AG09319 (cell line): ENCODE results near the gene UTP14C.

Experiments used
- DNase-seq: peaks from one replicate; pipeline ENCODE4 v3.0.0-alpha.2; 2010; ENCODE audit warnings: low read depth; ENCODE audit errors: extremely low read depth
- TF ChIP-seq, protein P1 (sequence below): IDR thresholded peaks from 2 replicates; pipeline ENCODE4 v1.5.1; 2011; ENCODE audit warnings: low read depth, mild to moderate bottlenecking, inconsistent platforms, low read length, moderate library complexity

The UTP14C gene

DNA sequence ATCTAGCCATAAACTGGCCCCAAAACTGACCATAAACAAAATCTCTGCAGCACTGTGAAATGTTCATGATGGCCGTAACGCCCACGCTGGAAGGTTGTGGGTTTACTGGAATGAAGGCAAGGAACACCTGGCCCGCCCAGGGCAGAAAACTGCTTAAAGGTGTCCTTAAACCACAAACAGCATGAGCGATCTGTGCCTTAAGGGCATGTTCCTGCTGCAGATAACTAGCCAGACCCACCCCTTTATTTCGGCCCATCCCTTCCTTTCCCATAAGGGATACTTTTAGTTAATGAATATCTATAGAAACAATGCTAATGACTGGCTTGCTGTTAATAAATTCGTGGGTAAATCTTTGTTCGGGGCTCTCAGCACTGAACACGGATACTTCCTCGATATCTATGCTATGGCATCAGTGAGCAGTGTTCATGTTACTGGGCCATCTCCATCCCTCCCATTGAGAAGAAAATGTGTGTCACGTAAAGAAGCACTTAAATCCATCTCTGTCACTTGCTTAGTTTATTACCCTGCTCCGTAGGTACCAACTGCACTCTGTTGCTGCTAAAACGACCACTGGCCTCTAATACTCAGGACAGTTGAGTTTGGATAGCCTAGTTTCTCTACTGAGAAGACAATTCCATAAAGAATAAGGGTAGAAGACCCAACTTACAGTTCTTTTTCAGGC is 18.5 kb upstream of the UTP14C start:
- no peak for DNase-seq
- TF ChIP-seq, protein P1, sequence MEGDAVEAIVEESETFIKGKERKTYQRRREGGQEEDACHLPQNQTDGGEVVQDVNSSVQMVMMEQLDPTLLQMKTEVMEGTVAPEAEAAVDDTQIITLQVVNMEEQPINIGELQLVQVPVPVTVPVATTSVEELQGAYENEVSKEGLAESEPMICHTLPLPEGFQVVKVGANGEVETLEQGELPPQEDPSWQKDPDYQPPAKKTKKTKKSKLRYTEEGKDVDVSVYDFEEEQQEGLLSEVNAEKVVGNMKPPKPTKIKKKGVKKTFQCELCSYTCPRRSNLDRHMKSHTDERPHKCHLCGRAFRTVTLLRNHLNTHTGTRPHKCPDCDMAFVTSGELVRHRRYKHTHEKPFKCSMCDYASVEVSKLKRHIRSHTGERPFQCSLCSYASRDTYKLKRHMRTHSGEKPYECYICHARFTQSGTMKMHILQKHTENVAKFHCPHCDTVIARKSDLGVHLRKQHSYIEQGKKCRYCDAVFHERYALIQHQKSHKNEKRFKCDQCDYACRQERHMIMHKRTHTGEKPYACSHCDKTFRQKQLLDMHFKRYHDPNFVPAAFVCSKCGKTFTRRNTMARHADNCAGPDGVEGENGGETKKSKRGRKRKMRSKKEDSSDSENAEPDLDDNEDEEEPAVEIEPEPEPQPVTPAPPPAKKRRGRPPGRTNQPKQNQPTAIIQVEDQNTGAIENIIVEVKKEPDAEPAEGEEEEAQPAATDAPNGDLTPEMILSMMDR = no peak

DNA sequence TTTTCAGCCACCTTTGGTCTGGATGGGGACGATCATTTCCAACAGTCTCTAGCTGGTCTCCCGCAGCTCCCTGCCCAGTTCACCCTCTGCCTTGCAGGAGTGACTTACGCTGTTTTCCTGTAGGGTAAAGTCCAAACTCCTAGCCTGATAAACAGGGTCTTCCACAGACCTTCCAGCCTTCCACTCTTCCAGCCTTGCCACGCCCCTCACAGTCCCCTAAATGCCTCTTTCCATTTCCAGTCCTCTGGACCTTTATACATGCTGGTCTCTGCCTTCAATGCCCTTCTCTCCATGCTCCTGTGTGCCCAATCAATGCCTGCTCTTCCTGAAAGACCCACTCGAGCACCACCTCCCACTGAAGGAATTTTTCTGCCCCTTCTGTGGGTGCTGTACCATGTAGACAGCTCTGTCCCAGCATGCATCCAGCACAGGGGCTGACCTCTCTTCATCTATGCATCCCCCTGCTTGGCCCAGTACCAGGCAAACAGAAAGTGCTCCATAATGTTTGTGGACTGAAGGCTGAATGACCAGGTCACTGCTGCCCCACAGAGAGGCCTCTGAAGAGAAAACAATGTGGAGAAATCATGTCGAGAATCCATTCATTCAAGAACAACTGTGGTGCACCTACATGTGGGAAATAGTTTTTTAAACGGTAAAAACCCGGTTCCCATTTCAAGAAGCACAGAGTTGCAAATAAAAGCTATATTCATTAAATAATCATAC is 17.8 kb upstream of the UTP14C start:
- TF ChIP-seq, protein P1 = no peak
- DNase-seq = no peak

DNA sequence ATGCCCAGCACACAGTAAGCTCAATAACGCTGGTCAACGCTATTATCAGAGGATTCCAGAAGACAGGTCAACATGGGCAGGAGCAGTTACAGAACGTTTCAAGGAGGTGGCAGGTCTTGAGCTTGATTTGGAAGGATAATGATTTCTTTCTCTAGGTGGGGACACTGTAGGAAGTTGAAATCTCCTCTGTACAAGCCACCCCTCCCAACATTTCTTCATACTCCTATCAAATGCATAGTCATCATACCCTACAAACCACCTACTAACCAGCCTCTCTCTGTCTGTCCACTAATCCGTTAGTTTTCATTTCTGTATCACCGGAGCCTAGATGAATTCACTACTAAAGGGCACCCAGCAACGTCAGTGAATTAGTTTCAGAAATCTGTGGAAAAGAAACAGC is 14.5 kb upstream of the UTP14C start:
- DNase-seq = no peak
- TF ChIP-seq, protein P1 = no peak

DNA sequence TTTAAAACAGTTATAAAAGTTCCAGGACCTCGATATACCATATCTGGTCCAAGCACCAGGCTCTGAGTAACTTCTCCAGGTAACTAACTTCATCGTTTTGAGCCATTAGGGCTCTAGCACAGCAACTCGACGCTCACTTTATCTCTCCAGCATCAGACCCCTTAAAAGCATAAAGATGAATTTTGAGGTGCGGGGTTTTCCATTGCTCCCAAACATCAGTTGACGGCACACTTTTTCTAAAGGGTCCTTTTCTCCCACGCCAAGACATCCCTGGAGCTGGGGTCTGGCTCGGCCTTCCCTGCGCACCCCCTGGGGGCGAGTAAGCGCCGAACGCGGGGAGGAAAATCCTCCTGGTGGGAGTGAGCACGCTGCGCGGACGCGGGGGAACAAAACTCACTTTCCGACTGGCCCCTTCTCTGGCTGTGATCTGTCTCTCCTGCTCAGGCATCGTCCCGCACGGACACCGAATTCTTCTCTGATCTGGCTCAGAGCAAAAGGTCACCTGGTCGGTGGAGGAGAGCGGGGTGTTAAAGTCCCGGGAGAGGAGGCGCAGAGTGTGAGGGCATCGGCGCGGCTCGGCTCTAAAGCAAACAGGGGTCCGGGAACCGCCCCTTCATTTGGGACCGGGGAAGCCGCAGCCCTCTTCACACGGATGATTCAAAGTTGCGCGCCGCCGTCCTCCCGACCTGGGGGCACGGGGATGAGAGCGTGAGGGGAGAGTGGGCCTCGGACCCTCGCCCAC is 13.4 kb upstream of the UTP14C start, which contains the start of gene ATP7B:
Gene ATP7B (minus strand): TSS at position 561 of the 742 bp plus-strand sequence. CDS start 113 bp downstream, at position 448.
- DNase-seq = no peak
- TF ChIP-seq, protein P1 = peak; percentile 8

DNA sequence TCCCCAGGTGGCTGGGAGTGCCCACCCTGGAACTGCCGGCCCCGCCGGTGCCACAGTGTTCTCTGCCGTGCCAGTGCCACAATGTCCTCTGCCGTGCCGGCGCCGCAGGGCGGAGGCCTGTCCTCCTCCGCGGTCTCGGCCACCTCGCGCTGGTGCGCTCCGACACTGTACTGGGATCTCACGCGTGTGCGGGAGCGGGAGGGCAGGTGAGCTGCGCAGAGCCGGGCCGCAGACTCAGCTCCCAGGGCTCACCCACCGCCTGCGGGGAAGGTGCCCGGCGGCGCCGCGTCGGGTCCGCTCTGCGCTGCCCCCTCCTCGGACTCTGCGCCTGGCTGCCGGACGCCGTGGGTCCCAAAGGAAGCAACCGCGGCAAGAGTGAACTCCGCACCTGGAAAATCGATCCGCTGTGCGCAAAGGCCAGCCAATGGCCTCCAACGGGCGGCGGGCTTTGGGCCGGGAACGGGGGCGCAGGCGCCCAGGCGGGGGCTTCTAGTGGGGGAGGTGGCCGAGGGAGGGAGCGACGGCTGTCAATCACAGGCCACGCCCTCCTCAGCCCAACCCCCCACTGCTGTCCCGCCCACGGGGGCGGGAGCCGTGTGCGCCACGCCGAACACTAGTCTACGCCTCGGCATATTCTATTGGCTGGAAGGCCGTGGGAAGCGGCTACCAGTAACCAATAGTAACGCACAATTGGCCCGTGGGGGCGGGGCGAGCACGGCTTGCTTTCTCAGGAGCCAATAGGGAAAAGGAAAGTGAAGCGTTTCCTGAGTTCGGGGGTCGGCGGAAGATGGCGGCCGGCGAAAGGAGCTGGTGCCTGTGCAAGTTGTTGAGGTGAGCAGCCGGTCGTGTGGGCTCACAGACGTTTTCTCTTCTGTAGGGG is 12.6 kb upstream of the UTP14C start, which contains the start of gene ALG11:
Gene ALG11 (plus strand): TSS at position 767 of the 880 bp plus-strand sequence. CDS start 21 bp downstream, at position 788.
- DNase-seq = peak; percentile 93
- TF ChIP-seq, protein P1 = no peak

DNA sequence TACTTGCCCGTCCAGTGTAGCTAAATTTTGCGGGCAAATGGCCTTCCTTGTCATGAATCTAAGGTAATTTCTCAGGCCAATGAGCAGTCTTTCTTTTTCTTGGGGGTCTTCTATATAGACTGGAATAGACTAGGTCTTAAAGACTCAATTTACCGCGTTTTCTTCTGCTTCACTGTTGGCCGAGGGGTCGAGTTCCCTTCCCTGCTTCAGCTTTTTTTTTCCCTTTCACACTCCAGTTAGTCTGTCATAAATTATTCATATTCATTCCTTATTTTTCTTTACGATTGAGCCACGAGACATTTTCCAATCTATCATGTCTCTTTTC is 12.0 kb upstream of the UTP14C start:
- DNase-seq = no peak
- TF ChIP-seq, protein P1 = no peak
